Dedifferentiated amniotic fluid mesenchymal stem cell (primary cell): ENCODE data around the gene PHF21B.
"Not testable (repeated sequence)": the region's sequence is repeated elsewhere in the genome, so short reads cannot be mapped to it uniquely, and the experiment has no call there.

ENCODE experiments used
- DNase-seq: peaks from one replicate; pipeline ENCODE4 v3.0.0-alpha.2; 2016; ENCODE audit errors: extremely low spot score

Gene PHF21B

DNA sequence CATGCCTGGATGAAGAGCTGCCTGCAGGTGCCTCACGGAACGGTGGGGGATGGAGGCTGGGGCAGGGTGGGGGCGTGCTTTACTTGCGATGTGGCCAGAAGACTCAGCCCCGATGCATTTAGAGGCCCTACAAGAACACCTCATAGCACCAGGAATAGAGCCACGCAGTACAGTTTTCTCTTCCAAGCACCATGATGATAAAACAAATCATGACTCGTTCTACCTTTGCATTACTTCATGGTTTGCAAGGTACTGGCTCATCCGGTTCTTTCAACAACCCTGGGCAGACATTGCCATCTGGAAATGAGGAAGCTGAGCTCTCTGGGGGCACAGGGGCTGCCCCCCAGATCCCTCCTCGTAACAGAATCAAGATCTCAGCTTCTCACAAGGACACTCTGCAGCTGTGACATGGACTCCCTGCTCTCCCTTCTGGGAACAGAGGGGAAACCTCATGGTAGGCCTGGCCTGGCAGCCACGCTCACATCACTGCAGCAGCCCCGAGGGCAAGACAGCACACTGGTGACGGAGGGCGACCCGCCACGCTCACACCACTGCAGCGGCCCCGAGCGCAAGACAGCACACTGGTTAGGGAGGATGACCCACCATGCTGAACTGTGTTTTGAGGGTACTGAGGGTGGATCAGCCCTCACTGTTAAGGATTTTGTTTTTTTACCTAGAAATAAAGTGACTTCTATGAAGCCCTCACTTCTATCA, 46.9 kb downstream of the PHF21B start:
- no peak for DNase-seq

DNA sequence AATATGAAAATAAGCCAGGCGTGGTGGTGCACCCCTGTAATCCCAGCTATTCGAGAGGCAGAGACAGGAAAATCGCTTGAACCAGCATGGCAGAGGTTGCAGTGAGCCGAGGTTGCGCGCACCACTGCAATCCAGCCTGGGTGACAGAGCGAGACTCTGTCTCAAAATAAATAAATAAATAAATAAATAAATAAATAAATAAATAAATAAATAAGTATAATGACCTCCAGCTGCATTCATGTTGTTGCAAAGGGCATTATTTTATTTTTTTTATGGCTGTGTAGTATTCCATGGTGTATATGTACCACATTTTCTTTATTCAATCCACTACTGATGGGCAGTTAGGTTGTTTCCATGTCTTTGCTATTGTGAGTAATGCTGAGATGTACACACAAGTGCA, 48.1 kb downstream of the PHF21B start:
- DNase-seq: not testable (repeated sequence)

DNA sequence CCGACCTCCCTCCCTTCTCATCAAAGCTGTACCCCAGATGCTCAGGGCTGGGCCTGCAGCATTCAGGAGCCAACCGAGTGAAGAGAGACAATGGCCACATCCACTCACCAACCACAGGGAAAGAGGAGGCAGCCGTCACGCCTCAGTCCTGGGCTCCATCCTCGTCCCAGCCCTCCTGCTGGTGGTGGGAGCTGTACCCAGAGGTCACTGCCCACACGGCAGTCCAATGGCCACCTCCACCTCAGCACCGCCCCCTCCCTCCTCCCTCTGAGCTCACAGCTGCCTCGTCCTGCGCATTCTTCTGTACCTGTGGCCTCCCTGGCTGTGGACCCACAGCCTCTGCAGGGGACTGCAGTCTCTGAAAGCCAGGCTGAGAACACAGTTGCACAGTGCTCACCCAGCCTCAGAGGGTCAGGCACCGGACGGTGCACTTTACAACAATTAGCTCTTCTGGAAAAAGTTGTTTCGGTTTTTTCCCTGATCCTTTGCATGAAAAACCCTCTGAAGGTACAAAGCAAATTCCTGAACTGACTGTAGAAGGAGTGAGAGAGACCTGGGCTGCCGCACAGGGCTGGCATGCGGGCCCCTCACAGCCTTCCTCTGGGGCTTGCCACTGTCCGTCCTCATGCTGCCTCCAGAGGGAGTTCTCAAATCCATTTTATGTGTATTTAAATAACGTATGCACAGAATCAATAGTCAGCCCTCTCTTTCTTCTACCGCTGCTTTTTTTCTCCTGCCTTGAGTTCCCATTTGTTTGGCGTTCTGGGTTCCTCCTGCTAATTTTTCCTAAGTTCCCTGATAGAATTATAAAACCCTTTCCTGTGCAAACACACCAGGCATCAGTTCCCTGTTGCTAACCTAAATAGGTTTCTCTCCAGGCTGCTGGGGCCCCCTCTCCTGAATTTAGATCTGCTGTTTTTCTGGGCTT, 52.7 kb downstream of the PHF21B start:
- DNase-seq: no peak

DNA sequence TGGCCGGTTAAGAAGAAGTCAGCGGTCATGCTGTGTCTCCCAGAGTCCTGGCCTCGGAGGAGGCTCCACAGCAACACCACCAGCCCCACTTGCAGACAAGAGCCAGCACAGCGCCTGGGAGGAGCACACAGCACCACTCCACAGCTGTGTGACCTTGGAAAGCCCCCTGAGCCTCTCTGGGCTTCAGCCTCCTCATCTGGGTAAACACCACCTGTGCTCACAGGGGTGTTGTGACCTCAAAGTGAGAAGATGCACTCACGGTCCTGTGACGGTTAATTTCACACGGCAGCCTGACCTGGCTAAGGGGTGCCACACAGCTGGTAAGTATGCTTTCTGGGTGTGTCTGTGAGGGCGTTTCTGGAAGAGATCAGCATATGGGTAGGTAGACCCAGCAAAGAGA, 54.7 kb downstream of the PHF21B start:
- DNase-seq: no peak

DNA sequence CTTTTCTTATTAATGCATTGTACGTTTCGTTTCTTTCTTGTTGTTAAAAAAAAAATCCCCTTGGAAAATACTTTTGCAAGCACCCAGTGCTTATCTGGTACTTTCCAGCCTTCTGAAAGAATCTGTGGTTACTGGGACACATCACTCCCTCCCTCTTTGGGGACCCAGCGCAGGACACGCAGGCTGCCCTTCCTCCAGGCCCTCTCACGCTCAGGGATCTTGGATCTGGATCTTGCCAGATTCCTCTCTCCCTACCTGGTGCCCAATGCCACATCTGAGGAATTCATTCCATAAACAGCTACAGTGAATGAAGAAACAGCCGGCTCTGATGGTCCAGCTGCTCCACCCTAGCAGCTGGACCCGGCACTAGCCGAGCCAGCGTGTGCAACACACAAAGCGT, 55.7 kb downstream of the PHF21B start:
- no peak for DNase-seq

DNA sequence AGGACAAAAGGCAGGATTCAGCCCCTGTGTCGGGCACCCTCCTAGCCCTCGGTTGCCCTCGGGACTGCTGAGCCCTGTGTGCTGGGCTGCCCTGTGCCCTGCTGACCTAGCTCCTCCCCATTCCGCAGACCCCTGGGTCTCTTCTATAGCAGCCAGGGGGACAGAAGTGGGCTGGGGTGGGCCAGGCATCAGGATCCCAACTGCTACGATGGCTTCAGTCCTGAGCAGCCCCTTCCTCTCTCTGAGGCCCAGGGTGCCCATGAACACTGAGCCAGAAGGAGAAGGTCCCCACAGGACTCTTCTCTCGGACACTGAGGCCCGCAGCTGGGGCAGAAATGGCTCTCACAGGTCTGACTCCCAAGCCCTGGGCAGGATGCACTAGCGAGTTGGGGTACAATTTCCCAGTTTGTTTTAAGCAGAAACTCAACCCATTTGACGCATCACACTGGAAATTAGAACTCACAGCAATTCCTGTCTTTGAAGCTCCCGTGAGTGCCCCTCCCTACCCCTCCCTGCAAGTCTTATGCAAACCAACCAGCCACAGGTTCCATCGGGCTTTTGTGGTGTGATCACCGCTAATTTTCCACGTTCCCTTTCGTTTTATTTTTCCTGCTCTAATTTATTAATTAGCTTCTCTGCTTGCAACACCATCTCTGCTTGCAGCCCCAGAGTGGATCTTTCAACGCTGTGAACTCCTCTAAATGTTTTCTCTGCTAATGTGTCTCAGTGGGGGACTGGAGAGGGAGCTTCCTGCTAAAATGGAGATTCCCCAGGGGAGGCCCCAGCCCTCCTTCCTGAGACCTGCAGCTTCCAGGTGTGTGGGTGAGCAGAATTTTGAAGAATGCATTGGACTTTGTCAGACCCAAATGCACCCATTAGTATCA, 56.7 kb downstream of the PHF21B start:
- no peak for DNase-seq

DNA sequence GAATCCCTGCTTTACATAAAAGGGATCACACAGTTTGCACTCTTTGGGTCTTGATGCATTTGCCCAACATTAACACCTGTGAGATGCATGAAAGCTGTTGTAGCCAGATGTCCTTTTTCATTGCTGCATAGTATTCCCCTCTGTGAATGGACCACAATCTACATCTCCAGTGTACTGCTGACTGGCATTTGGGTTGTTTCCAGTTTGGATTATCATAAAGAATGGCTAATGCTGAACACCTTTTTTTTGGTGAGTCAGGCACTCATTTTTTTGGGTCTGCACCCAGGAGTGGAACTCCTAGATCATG, 58.3 kb downstream of the PHF21B start:
- DNase-seq: no peak

DNA sequence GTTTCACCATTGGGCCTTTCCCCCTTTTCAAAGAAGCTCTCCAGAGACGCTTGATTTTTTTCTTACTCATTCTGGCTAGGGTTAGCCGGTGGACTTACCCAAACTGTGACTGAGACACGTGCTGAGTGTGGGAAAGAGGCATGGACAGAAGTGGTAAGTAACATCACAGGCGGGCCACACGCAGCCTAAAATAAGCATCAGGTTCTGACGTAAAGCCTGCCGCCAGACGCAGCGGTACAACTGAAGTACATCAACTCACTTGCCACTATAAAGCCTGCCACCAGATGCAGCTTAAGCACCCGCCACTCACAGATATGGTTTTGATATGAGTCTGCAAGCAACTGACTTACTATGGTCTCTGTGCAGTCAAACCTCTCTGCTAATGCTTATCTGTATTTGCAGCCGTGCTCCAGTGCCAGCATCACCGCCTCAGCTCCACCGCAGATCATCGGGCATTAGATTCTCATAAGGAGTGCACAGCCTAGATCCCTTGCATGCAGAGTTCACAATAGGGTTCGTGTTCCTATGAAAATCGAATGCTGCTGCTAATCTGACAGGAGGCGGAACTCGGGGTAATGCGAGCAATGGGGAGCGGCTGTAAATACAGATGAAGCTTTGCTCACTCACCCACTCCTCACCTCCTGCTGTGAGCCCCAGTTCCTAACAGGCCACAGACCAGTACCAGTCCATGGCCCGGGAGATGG, 58.8 kb downstream of the PHF21B start:
- DNase-seq: no peak

DNA sequence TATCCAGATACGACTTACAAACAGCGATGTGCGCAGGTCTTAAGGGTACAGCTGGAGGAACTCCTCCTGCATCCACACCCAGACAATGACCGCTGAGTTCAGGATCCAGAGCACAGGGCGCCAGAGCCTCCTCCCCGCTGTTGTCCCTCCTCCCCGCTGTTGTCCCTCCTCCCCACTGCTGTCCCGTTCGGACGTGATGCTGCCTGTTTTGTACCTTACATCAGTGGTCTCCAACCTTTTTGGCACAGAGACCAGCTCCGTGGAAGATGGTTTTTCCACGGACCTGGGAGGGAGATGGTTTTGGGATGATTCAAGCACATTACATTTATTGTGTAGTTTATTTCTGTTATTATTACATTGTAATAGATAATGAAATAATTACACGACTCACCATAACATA, 62.0 kb downstream of the PHF21B start:
- no peak for DNase-seq

DNA sequence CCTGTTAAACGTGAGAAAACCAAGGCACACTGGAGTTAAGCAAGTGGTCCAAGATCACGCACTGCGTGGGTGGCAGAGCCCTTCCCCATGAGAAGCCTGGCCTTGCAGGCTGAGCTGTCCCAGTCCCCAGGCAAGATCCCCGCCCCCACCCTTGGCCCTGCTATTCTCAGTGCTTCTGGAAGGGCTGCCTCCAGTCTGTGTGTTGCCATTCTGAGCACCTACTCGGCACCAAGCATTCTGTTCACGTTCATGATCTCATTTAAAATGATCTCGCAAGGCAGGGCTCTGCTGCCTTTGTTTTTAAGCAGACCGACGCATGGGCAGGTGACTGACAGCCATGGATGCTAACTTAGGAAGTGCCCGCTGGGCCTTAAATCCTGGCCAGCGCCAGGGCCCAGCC, 62.8 kb downstream of the PHF21B start:
- DNase-seq: no peak

DNA sequence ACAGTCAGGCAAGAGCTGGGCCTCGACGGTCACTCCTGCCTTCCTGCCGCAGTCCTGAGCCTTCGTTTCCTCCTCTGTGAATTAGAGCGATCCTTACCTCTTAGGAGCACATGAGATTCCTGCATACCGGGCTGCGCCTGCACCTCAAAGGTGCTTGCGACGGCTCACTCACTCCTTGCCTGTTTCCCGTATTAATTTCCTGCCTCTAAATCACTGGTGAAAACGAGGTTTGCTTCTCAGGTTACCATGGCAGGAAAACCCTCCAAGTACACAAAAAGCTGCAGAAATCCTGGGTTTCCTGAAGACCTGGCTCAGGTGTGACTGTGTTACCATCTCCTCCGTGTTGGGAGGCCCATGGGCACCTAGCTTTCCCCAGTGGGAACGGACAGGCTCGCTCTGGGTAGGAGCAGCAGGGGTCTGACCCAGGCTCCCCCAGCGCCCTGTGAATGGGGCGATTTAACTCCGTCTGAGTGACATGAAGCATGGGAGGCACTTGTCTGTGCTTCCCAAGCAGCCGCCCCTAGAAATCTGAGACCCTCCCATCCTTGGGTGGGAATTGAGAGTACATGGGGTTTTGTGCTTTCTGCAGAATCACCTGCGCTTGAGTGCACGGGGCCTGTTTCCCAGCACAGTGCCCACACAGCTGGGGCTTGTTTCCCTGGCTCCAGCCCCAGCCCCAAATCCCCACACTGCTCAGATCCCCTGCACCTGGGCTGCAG, 64.8 kb downstream of the PHF21B start:
- DNase-seq: no peak

DNA sequence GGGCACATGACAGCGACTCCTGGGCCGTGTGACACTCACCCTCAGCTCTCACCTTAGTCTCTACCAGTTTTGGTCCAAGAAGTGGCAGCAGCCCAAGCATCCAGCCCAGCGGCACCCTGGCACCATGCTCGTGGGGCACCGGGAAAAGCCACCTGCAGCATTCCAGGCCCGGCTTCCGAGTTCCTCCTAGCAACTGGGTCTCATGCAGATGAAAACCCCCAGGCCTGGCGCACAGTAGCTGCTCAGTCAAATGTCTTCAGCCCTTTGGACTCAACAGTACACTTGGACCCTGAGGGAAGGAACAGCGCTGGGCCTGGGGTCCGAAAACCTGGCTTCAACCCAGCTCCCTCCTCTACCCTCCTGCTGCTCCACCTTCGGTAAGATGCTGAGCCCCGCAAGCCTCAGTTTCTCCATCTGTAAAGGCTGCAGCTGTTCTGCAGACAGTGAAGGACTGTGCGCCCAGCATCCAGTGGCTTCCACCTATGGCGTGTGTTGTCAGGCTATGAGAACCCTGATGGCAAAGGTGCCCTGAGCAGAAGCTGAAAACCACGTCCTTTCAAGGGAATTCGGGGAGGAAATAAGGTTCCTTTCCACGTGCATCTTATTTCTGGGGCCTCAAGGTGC, 66.0 kb downstream of the PHF21B start:
- DNase-seq: no peak

DNA sequence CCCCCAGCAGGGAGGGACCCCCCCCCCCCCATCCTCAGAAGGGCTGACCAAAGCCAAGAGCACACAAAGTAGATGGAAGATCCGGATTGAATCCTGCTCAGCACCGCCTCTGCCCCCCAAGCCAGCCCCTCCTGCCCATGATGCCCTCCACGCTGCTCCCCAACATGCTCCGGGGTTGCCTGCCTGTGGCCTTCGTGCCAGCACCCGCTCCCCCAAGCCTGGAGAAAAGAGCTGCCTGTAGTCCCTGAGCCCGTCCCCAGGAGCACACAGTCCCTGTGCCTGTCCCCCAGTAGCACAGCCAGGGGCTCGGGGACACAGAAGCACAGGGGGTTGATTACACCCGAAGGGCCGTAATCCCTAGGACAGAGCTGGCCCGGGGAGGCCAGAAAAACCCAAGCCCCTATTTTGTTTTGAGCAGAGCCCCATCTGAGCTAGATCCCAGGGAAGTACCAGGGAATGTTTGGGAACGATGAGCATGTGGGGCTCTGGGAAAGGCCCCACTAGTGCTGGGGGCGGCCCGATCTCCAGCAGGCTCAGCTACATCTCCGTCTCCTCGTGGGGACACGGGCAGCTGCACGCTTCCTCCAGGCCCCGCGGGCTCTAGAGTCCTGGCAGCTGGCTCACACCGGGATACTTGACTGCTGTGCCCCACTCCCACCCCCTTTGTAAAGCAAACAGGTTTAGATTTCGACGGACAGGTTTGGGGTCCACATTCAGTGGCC, 66.7 kb downstream of the PHF21B start:
- no peak for DNase-seq

DNA sequence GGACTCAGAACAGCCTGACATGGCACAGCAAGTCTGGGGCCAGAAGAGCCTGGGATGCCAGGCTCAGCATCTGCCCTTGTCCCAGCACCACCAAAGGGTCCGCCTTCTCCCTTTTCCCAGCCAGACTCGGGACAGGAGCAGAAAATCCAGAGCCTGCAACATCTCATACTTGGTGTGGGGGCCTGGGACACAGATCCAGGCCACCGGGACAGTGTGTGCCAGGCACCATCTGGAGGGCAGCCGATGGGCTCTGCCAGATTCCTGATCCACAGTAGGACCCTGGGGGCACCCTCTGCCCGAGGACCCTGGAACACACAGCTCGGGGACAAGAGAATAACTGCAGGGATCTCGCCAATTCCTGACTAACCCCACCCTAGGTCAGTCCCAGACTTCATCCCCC, 67.7 kb downstream of the PHF21B start:
- DNase-seq: no peak

DNA sequence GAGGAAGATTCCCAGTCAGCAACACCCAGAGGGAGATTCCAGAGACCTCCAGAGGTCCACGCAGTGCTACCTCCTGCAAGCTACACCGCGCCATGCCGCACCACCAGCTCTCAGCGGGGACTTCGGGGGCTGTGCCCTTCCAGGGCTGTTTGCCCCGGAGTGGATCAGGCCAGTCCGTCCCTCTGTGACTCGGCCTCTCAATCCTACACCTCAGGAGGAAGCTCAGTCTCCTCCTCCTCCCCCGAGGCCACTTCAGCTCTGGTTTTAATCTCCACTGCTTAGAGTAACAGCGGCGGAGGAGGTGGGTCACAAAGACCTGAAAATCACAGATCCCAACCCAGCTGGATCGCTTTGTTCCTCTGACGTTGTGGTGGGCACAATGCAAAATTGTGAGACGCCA, 68.6 kb downstream of the PHF21B start:
- no peak for DNase-seq

DNA sequence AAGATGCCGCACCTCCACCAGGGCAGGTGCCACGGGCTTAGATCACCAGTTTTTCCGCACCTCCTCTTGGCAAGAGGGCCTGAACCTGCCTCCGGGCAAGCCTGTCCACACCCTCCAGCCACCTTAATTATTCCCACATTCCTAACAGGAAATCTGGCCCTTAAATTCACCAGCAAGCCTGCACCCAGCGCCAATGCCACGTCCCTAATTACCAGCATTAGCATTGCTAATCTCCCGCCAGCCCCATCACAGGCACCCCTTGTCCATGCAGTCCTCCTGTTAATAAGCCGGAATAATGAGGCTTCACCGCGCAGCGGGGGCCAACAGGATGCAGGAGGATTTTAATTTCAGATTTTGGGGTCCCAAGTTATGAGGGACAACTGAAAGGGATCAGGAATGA, 69.7 kb downstream of the PHF21B start:
- no peak for DNase-seq

DNA sequence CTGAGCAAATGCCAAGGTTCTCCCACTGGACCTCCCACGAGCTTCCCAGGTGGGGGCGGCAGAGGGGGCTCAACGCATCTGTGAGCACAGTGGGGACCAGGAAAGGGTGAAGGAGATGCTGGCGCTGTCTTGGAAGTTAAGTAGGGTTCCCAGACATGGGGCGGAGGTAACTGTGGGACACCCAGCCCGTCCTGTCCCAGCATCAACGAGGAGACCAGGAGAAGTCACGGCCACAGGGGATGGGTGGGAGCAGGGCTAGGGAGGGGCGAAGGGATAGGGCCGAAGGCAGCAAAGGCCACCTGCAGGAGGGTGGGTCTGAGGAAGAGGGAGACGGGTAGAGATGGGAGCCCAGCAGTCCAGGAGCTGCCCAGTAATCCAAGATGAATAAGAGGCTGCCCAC, 70.4 kb downstream of the PHF21B start:
- no peak for DNase-seq

DNA sequence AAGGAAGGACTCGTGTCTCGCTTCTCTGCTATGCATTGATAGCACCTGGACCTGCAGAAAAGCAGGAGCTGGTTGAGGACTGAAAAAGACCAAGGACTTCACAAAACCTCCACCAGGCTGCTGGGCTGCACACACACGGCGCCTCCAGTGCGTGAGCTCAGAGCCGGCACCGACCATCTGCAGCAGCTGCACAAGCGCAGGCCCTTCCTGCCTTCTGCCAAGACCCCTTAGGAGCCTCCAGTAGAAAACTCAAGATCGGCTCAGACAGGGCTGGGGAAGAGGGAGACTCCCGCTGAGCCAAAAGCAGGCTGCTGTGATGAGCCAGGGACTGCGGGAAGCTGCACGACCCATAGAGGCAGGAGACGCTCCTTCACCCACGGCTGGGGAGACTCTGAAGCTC, 70.9 kb downstream of the PHF21B start:
- DNase-seq: no peak

DNA sequence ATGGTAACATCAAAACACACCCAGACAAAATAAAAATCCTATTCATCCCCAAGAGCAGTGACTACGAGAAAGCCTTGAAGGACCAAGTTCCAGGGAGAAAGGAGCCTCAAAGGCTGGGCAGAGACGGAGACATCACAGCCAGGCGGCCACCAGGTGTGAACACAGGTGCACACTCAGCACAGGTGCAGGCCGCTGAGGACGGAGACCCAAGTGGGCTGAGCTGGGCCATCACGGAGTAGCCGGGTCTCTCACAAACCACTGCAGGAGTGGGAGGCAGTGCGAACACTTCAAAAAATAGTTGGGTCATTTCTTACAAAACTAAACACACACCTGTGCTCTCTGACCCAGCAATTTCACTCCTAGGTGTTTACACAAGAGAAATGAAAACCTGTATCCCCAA, 72.6 kb downstream of the PHF21B start:
- no peak for DNase-seq

DNA sequence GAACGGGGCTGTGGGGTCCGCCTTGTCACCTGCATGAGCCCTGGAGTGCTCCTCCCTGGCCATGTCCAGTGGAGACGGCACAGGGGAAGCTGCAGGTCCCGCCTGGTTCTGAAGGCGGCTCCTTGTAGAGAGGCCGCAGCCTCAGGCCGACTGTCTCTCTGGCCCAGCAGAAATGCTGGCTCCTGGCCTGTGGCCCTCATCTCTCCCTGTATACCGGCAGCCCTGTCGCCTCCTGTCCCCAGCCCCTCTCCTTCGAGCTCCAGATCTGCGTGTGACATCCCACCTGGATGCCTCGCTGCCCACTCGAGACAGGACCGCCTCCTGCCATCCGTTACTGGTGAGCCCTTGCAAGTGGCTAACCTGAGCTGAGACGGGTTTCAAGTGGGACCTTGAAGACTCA, 73.6 kb downstream of the PHF21B start:
- no peak for DNase-seq
